Psoas muscle (tissue), 8 donors: ENCODE data around the gene COPS4. TPM values are rescaled to one million over a fixed set of nuclear protein-coding genes. Genes with fewer than 3 reads are reported as not detected.

Source experiments
- ATAC-seq, 4 donors: fragments of 200-7000 bp; cut with Tn5 transposase; one replicate each; pipeline ENCODE4 v1.9.1; 2020; ENCODE audit warnings: moderate library complexity in 3 of 4, mild to moderate bottlenecking in 2 of 4
- DNase-seq, 2 donors: peaks; one replicate each; pipeline ENCODE4 v3.0.0-alpha.2; 2020
- H3K27ac ChIP-seq: fragments of 200-600 bp; one replicate; pipeline ENCODE4 v1.8.0; 2022
- H3K27me3 ChIP-seq, 3 donors: fragments of 200-600 bp in 1 of 3; one replicate each; pipeline versions ENCODE4 v1.6.1 to v1.8.0; 2013 to 2022; ENCODE audit warnings: low read length in 2 of 3, mild to moderate bottlenecking in 2 of 3, moderate library complexity in 1 of 3; ENCODE audit not compliant: insufficient read depth in 3 of 3
- H3K36me3 ChIP-seq, 2 donors: fragments of 200-600 bp in 1 of 2; one replicate each; pipeline versions ENCODE4 v1.6.1 to v1.8.0; 2013 to 2022; ENCODE audit warnings: low read depth in 1 of 2, mild to moderate bottlenecking in 1 of 2, moderate library complexity in 1 of 2; ENCODE audit not compliant: insufficient read depth in 1 of 2
- H3K4me1 ChIP-seq: fragments of 200-600 bp; one replicate; pipeline ENCODE4 v1.8.0; 2022
- H3K4me3 ChIP-seq: fragments of 200-600 bp; one replicate; pipeline ENCODE4 v1.8.0; 2022; ENCODE audit warnings: mild to moderate bottlenecking
- H3K9me3 ChIP-seq: fragments of 200-600 bp; one replicate; pipeline ENCODE4 v1.8.0; 2022
- CTCF ChIP-seq: fragments of 200-600 bp; IDR thresholded peaks from one replicate; pipeline ENCODE4 v1.8.0; 2022; ENCODE audit warnings: antibody characterized with exemption
- WGBS, 3 donors: extraction: QIAGEN DNeasy Blood & Tissue Kit; methylation state at CpG; one replicate each; pipeline versions ENCODE4 v1.1.6 to v1.1.7; 2013; 5-methylcytosine and 5-hydroxymethylcytosine counted together
- intact Hi-C, 2 donors: fragments of 100-400 bp; cut with DNase I; formaldehyde crosslinking; loops; one replicate each; pipeline versions ENCODE4 v1.11.0 to v1.14.2; 2022
- polyA plus RNA-seq, 3 donors: library from polyadenylated mRNA; stranded (reverse); fragments of 200-250 nt; gene quantifications; one replicate each; pipeline ENCODE4 v1.2.3, GENCODE V29; 2013
- total RNA-seq, 4 donors: library from RNA; stranded (reverse); fragmentation: NEBNext Ultra II Directional in 2 of 4; extraction: Animal tissue kit (Norgen Biotek cat#: 25700) in 2 of 4; gene quantifications; one replicate each; pipeline versions ENCODE4 v1.2.1 to v1.2.4, GENCODE V29; 2021 to 2023
- donor health status: healthy with polysubstance abuse.
- donor health status: DM: no; HTN: no; CAD: no; lungs with moderate emphysema.
- donor health status: Bipolar disorder and iron deficiency.
- donor health status: healthy.
- donor health status: DM: yes; HTN: yes; CAD: no.
- donor health status: DM: no; HTN: no; CAD: no.
- donor health status: DM: no; HTN: no; CAD: no.
- donor health status: DM: yes; HTN: yes; CAD: no.

Gene COPS4
- total and polyA plus RNA-seq, 7 donors = 32.5 to 89.8 (median 60.2) TPM

- ATAC-seq = peak in 3 of 4 donors; percentile 51 to 60 (median 55)
- intact Hi-C loops = no loop called here
- H3K36me3 ChIP-seq = no peaks in the 10 kb centered on the region
- H3K4me1 ChIP-seq = no peaks in the 10 kb centered on the region
- WGBS, 3 donors = 44 to 51% (median 46%) methylated on average over 6 of the region's 6 CpGs
- H3K27ac ChIP-seq = no peak overlapping the region
- H3K4me3 ChIP-seq = no peak overlapping the region
- H3K9me3 ChIP-seq = no peaks in the 10 kb centered on the region
- no peak for TF ChIP-seq CTCF
- DNase-seq = no peak
- no peaks in the 10 kb centered on the region for H3K27me3 ChIP-seq
Measured at GRCh38 chr4:83093060-83093640, 58.2 kb downstream of the COPS4 start.

GRCh38 chr4:83096397-83096796 lies 61.4 kb downstream of the COPS4 start:
- ATAC-seq = no peak
- TF ChIP-seq CTCF = no peak
- Histone ChIP-seq H3K4me3 (no peak overlapping the region), H3K9me3 (no peaks in the 10 kb centered on the region), H3K27me3 (no peaks in the 10 kb centered on the region), H3K4me1 (no peaks in the 10 kb centered on the region), H3K36me3 (no peaks in the 10 kb centered on the region), H3K27ac (no peak overlapping the region)
- WGBS, 3 donors = 77 to 82% (median 81%) methylated on average over 2 of the region's 2 CpGs
- no peak for DNase-seq
- intact Hi-C loops = no loop called here

GRCh38 chr4:83104991-83105390 lies 70.0 kb downstream of the COPS4 start:
- no peak overlapping the region for H3K27ac ChIP-seq
- no peak for TF ChIP-seq CTCF
- H3K9me3 ChIP-seq = no peaks in the 10 kb centered on the region
- ATAC-seq = no peak
- 75 to 82% (median 81%) methylated on average over 7 of the region's 7 CpGs for WGBS, 3 donors
- no peaks in the 10 kb centered on the region for H3K36me3 ChIP-seq
- intact Hi-C loops = no loop called here
- H3K4me3 ChIP-seq = no peak overlapping the region
- no peaks in the 10 kb centered on the region for H3K4me1 ChIP-seq
- DNase-seq = no peak
- peaks cover 0 to 4% (median 0%) of the 10 kb centered on the region in 3 donors for H3K27me3 ChIP-seq

- Histone ChIP-seq H3K4me3 (no peak overlapping the region), H3K9me3 (no peaks in the 10 kb centered on the region), H3K27ac (no peak overlapping the region), H3K36me3 (no peaks in the 10 kb centered on the region), H3K27me3 (peaks cover 0 to 4% (median 0%) of the 10 kb centered on the region in 3 donors), H3K4me1 (peaks cover 3% of the 10 kb centered on the region)
- DNase-seq = no peak
- no peak for ATAC-seq
- no peak for TF ChIP-seq CTCF
- 80 to 86% (median 82%) methylated on average over 9 of the region's 9 CpGs for WGBS, 3 donors
- intact Hi-C loops = no loop called here
Measured at GRCh38 chr4:83107631-83108030, 72.6 kb downstream of the COPS4 start.
